ENCODE data around the gene DEAF1.
"Not testable (repeated sequence)": the region's sequence is repeated elsewhere in the genome, so short reads cannot be mapped to it uniquely, and the experiment has no call there.

Gene DEAF1

GRCh38 chr11:654444-654843 is 40.6 kb downstream of the DEAF1 start:
- not testable (repeated sequence) for H3K4me1 Mint-ChIP-seq; H3K27ac Mint-ChIP-seq; ATAC-seq; H3K4me3 Mint-ChIP-seq; DNase-seq (ENCODE audit: low spot score in 2 of 2); H3K9me3 Mint-ChIP-seq
- H3K36me3 Mint-ChIP-seq, result peaks cover 73% of the 10 kb centered on the region

GRCh38 chr11:653837-654236 is 41.2 kb downstream of the DEAF1 start:
- DNase-seq (ENCODE audit: low spot score in 2 of 2), result no peak
- Mint-ChIP-seq H3K4me3 (no peak overlapping the region), H3K36me3 (peaks cover 73% of the 10 kb centered on the region), H3K4me1 (no peaks in the 10 kb centered on the region), H3K27ac (no peak overlapping the region), H3K9me3 (no peaks in the 10 kb centered on the region)
- peak; percentile 11 for ATAC-seq

DNA sequence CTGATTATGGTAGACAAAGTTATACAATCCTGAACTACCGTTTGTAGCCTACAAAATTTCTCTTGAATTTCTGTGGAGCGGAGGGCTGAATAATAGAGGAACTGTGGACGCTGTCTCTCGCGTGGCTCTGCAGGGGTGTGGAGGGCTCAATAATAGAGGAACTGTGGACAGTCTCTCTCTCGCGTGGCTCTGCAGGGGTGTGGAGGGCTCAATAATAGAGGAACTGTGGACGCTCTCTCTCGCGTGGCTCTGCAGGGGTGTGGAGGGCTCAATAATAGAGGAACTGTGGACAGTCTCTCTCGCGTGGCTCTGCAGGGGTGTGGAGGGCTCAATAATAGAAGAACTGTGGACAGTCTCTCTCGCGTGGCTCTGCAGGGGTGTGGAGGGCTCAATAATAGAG is 41.9 kb downstream of the DEAF1 start:
- not testable (repeated sequence) for H3K9me3 Mint-ChIP-seq

GRCh38 chr11:650482-650881 is 44.5 kb downstream of the DEAF1 start:
- H3K36me3 Mint-ChIP-seq, result peaks cover 82% of the 10 kb centered on the region
- H3K4me3 Mint-ChIP-seq, result no peak overlapping the region
- DNase-seq (ENCODE audit: low spot score in 2 of 2) (no peak), ATAC-seq (no peak)
- H3K4me1 Mint-ChIP-seq, result no peaks in the 10 kb centered on the region
- no peak overlapping the region for H3K27ac Mint-ChIP-seq
- no peaks in the 10 kb centered on the region for H3K9me3 Mint-ChIP-seq

More for the DNA sequence above, 41.9 kb downstream of the DEAF1 start:
- H3K4me1 Mint-ChIP-seq; ATAC-seq; DNase-seq (ENCODE audit: low spot score in 2 of 2); H3K4me3 Mint-ChIP-seq: not testable (repeated sequence)
- H3K27ac Mint-ChIP-seq, result peak overlapping the region; percentile 14
- peaks cover 71% of the 10 kb centered on the region for H3K36me3 Mint-ChIP-seq

- not testable (repeated sequence) for H3K27ac Mint-ChIP-seq; H3K4me1 Mint-ChIP-seq; DNase-seq (ENCODE audit: low spot score in 2 of 2); H3K9me3 Mint-ChIP-seq; ATAC-seq; H3K4me3 Mint-ChIP-seq
- peaks cover 77% of the 10 kb centered on the region for H3K36me3 Mint-ChIP-seq
Observed at GRCh38 chr11:647672-648158, 47.3 kb downstream of the DEAF1 start.

DNA sequence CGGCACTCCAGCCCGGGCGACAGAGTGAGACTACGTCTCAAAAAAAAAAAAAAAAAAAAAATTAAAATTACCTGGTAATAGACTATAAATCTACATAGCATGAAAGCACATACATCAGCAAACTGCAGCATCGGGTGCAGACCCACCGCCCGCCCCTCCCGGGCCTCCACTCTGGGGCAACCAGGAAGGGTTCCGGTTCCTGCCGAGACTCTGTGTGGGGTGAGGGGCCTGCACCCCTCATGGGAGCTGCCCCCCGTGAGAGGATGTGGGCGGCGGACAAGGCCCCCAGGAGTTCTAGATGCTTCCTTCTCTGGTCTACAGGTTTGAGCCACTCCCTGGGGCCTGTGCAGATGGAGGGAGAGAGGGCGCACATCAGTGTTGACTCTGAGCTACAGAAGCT is 48.8 kb downstream of the DEAF1 start:
- ATAC-seq, result no peak
- Mint-ChIP-seq H3K9me3 (no peaks in the 10 kb centered on the region), H3K27ac (no peak overlapping the region)

DNA sequence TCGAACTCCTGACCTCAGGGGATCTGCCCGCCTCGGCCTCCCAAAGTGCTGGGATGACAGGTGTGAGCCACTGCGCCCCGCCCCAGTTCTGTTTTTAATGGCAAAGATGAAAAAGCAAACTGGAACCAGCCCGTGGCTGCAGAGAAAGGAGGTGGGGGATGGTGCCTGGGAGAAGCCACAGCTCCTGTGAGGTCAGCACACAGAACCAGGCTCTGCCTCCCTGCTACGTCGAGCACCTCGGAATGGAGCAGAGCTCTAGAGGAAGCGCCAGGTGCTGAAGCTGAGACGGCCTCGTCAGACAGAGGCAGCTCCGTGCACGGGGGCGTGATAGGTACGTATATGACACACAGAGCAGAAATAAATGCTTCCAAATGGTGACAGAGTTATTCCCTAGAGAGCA is 49.5 kb downstream of the DEAF1 start:
- H3K4me1 Mint-ChIP-seq, result peaks cover 6% of the 10 kb centered on the region
- H3K9me3 Mint-ChIP-seq, result no peaks in the 10 kb centered on the region
- H3K36me3 Mint-ChIP-seq, result peaks cover 73% of the 10 kb centered on the region
- H3K4me3 Mint-ChIP-seq, result no peak overlapping the region
- ATAC-seq, result no peak
- H3K27ac Mint-ChIP-seq, result no peak overlapping the region
- DNase-seq (ENCODE audit: low spot score in 2 of 2), result no peak

More for the DNA sequence above, 48.8 kb downstream of the DEAF1 start:
- Mint-ChIP-seq H3K4me3 (no peak overlapping the region), H3K36me3 (peaks cover 79% of the 10 kb centered on the region), H3K4me1 (peaks cover 6% of the 10 kb centered on the region)
- DNase-seq (ENCODE audit: low spot score in 2 of 2), result no peak

DNA sequence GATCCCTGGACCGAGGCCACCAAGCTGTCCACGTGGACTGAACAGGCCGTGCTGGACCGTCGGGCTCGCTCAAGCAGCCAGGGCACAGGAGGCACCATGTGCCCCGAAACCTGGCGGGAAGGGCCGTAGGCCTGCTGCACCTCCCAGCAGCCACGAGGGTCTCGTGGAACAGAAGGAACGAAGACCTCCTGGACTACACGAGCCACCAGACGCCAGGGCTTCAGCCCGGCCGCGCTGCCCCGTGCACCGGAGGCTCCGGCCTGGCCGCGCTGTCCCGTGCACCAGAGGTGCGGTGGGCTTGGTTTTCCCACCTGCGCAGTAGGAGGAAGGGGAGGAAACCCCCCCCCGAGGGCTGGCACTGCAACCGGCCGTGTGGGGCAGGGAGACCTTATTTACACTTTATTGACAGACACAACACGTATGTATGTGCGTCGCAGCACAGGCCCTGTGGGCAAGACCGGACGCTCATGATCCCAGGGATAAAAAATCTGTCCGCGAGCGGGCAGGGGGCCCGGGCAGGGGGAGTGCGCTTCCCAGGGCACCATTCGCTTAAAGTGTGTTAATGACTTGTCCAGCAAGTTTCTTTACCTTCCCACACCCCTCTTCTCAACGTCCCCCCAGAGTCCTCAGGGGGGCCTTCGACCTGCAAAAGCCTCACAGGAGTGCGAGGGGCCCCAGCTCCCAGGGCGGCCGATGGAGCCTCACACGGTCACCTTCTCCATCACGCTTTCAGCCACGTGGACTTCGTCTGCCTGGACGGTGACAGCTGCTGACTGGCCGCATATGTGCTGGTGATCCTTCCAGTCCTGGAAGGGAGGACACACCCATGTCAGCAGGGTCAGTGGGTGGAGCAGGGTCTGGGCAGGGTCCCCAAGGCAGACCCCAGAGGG is 50.9 kb downstream of the DEAF1 start:
- H3K27ac Mint-ChIP-seq, result no peak overlapping the region
- ATAC-seq (no peak), DNase-seq (ENCODE audit: low spot score in 2 of 2) (no peak)
- peaks cover 6% of the 10 kb centered on the region for H3K4me1 Mint-ChIP-seq
- no peak overlapping the region for H3K4me3 Mint-ChIP-seq
- H3K9me3 Mint-ChIP-seq, result no peaks in the 10 kb centered on the region
- H3K36me3 Mint-ChIP-seq, result peaks cover 59% of the 10 kb centered on the region

DNA sequence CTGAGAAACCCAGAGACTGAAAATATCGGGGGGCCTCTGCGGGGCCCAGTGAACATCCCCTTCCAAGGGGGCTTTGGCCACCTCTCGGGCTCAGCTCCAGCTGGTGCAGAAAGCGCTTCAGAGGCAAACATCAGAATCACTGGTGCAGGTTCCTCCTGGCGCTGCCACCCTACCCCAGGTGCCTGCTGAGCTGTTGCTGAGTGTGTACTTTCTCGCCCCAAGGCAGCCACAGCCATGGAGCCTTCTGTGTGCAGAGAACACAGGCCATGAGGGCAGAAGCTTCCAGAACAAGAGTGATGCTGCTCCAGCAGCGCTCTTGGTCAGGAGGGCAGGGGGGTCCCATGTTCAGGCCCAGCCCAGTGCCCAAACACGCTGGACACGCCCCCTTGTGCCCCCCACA is 51.7 kb downstream of the DEAF1 start:
- DNase-seq (ENCODE audit: low spot score in 2 of 2) (no peak), ATAC-seq (no peak)
- H3K27ac Mint-ChIP-seq, result no peak overlapping the region
- no peaks in the 10 kb centered on the region for H3K9me3 Mint-ChIP-seq
- H3K36me3 Mint-ChIP-seq, result peaks cover 56% of the 10 kb centered on the region
- H3K4me3 Mint-ChIP-seq, result no peak overlapping the region
- peaks cover 6% of the 10 kb centered on the region for H3K4me1 Mint-ChIP-seq

GRCh38 chr11:641806-642370 is 53.1 kb downstream of the DEAF1 start:
- DNase-seq (ENCODE audit: low spot score in 2 of 2) (no peak), ATAC-seq (no peak)
- H3K9me3 Mint-ChIP-seq, result no peaks in the 10 kb centered on the region
- peaks cover 13% of the 10 kb centered on the region for H3K4me1 Mint-ChIP-seq
- H3K36me3 Mint-ChIP-seq, result peaks cover 54% of the 10 kb centered on the region
- no peak overlapping the region for H3K27ac Mint-ChIP-seq
- no peak overlapping the region for H3K4me3 Mint-ChIP-seq

GRCh38 chr11:640021-640706 is 54.9 kb downstream of the DEAF1 start:
- Mint-ChIP-seq H3K36me3 (peaks cover 39% of the 10 kb centered on the region), H3K4me3 (peak overlapping the region; percentile 34), H3K9me3 (no peaks in the 10 kb centered on the region), H3K27ac (no peak overlapping the region), H3K4me1 (peaks cover 13% of the 10 kb centered on the region)
- no peak for ATAC-seq
- no peak for DNase-seq (ENCODE audit: low spot score in 2 of 2)

GRCh38 chr11:639332-639955 is 55.6 kb downstream of the DEAF1 start:
- ATAC-seq, result peak; percentile 19

DNA sequence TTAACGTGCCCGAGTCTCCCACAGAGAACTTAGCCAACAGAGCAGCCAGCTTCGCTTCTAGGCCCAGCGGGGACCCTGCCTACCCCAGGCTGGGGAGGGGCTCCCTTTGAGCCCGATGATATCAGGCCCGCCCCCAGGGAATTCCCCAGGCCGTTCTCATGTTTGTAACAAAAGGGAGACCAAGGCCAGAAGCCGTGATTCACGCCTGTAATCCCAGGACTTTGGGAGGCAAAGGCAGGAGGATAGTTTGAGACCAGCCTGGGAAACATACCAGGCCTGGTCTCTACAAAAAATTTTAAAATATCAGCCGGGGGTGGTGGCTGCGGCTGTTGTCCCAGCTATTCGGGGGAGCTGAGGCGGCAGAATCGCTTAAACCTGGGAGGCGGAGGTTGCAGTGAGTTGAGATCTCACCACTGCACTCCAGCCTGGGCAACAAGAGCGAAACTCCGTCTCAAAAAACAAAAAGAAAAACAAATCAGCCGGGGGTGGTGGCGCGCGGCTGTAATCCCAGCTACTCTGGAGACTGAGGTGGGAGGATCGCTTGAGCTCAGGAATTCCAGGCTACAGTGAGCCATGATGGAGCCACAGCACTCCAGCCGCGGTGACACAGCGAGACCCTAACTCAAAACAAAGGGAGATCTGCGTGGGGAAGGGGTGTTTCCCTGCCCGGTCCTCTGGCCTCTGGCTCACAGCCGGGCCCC is 56.2 kb downstream of the DEAF1 start:
- Mint-ChIP-seq H3K4me1 (peaks cover 13% of the 10 kb centered on the region), H3K27ac (no peak overlapping the region), H3K9me3 (no peaks in the 10 kb centered on the region), H3K36me3 (peaks cover 29% of the 10 kb centered on the region), H3K4me3 (peak overlapping the region; percentile 11)
- DNase-seq (ENCODE audit: low spot score in 2 of 2), result no peak
- no peak for ATAC-seq

More at GRCh38 chr11:639332-639955, 55.6 kb downstream of the DEAF1 start:
- Mint-ChIP-seq H3K4me1 (peaks cover 13% of the 10 kb centered on the region), H3K9me3 (no peaks in the 10 kb centered on the region), H3K27ac (no peak overlapping the region), H3K36me3 (peaks cover 35% of the 10 kb centered on the region), H3K4me3 (no peak overlapping the region)
- DNase-seq (ENCODE audit: low spot score in 2 of 2), result no peak

DNA sequence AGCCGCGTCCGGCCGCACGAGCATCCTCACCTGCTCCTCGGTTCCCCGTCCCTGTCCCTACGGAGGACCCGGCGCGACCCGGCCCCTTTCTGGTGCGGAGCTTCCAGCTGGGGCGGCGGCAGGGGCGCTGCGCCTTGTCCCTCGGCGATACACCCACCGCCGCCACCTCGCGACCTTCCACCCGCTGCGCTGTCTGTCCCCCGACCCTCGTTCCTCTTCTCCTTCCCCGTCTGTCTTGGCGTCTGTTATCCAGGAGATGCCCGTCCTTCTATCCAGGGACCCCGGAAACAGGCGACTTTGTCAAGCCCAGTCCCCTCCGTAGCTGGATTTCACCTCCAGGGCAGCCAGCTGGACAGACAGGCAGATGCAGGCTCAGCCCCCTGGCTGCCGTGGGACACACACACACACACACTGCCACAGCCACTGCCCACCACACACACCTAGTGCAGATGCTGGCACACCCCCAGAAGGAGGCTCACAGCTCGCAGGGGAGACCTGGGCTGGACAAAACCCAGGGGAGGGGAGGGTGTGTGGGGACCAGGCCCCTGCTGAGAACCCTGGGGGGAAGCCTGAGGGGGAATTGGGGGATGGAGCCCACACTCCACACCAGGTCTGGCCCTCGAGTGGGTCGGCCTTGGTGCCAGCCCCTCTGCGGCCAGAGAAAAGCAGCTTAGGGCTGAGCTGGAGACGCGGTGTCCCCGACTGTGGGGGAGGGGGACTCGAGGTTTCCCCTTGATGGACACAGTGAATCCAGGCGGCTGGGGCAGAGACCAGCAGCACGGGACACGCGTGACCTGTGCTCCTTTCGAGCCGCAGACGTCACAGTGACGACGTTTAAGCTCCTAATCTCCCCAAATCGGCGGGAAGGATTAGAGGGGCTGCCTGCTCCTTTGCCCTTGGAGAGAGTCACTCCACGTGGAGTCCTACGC is 57.2 kb downstream of the DEAF1 start:
- Mint-ChIP-seq H3K36me3 (peaks cover 31% of the 10 kb centered on the region), H3K27ac (no peak overlapping the region), H3K4me3 (peak overlapping the region; percentile 44), H3K9me3 (no peaks in the 10 kb centered on the region), H3K4me1 (peaks cover 13% of the 10 kb centered on the region)
- ATAC-seq (no peak), DNase-seq (ENCODE audit: low spot score in 2 of 2) (no peak)

Data from stimulated activated effector memory CD8-positive, alpha-beta T cell treated with anti-CD3 and anti-CD28 coated beads, Interleukin-12 subunit alpha, Interleukin-12 subunit beta, amount 100 ng/mL, for 72 hours (primary cell).